Endothelial cell (in vitro differentiated cells): ENCODE data around the gene TBL1XR1. TPM values are rescaled to one million over a fixed set of nuclear protein-coding genes. Genes with fewer than 3 reads are reported as not detected.

Experiments
- DNase-seq: peaks from one replicate; pipeline ENCODE4 v3.0.0; 2021; ENCODE audit warnings: low spot score
- H3K27ac Mint-ChIP-seq: one replicate; pipeline ENCODE4 v1.8.0; 2021; ENCODE audit warnings: mixed read lengths, inconsistent platforms; ENCODE audit not compliant: unreplicated experiment
- H3K27me3 Mint-ChIP-seq: one replicate; pipeline ENCODE4 v1.8.0; 2021; ENCODE audit warnings: mild to moderate bottlenecking, moderate library complexity, mixed read lengths, inconsistent platforms; ENCODE audit not compliant: unreplicated experiment
- H3K36me3 Mint-ChIP-seq: one replicate; pipeline ENCODE4 v1.8.0; 2021; ENCODE audit warnings: mild to moderate bottlenecking, low read depth, mixed read lengths, inconsistent platforms; ENCODE audit not compliant: unreplicated experiment
- H3K4me1 Mint-ChIP-seq: one replicate; pipeline ENCODE4 v1.8.0; 2021; ENCODE audit warnings: mild to moderate bottlenecking, mixed read lengths, inconsistent platforms; ENCODE audit not compliant: unreplicated experiment
- H3K4me3 Mint-ChIP-seq: one replicate; pipeline ENCODE4 v1.8.0; 2021; ENCODE audit warnings: mild to moderate bottlenecking, mixed read lengths, inconsistent platforms; ENCODE audit not compliant: unreplicated experiment
- H3K9me3 Mint-ChIP-seq: one replicate; pipeline ENCODE4 v1.8.0; 2021; ENCODE audit warnings: mixed read lengths, inconsistent platforms; ENCODE audit not compliant: unreplicated experiment
- CTCF ChIP-seq: fragments of 200-600 bp; sonication (generic); IDR thresholded peaks from one replicate; pipeline ENCODE4 v1.5.0; 2021; ENCODE audit warnings: antibody characterized with exemption; ENCODE audit not compliant: unreplicated experiment
- long read RNA-seq: library from polyadenylated mRNA; unstranded; transcript quantifications from one replicate; pipeline ENCODE4 v2.0.0, GENCODE V29; 2020; ENCODE audit not compliant: unreplicated experiment
- total RNA-seq: library from RNA; stranded (reverse); fragmentation: NEBNext Ultra II Directional; extraction: Animal tissue kit (Norgen Biotek cat#: 25700); gene quantifications from one replicate; pipeline ENCODE4 v1.2.1, GENCODE V29; 2021; ENCODE audit not compliant: unreplicated experiment

The TBL1XR1 gene
- total RNA-seq: 156 TPM
- long read RNA-seq, full-length matches to known transcripts: 2 of 9 reads
- long read RNA-seq, partial matches to known transcripts: 1 of 9 reads
- long read RNA-seq, other reads (novel, unspliced or antisense): 6 of 9 reads

DNA sequence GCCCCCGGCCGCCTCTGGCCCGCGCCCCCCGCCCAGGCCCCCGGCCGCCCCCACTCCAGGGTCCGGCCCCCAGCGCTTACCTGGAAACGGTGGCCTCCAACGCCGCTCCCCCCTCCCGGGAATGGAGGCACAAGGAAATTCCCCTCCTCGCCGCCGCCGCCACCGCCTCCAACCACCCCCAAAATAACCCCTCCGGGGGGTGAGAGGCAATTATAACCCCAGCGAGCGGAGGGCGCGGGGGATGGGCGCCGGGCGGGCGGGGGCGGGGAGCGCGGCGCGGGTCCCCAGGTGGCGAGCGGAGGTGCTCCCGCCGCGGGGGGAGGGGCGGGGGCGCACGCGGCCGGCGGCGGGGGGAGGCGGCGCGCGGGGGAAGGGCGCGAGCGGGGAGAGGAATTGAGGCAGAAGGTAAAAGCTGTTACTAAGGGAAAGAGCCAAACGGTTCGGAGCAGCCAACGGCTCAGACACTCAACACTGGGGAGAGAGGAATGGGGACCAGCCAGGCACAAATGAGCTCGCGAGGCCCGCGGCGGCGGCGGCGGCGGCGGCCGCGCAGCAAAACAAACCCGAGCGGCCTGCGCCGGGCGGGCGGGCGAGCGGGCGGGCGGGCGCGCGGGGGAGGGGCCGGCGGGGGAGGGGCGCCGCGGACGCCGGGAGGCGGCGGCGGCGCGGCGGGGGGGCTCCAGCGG lies at the start of gene TBL1XR1:
TSS of gene TBL1XR1 (minus strand) at position 442 of the 686 bp plus-strand sequence. CDS start 132,505 bp downstream, outside the sequence.
- H3K4me3 Mint-ChIP-seq: peak within 1 kb of the TSS; percentile 99
- no peaks in the 10 kb centered on the region for H3K9me3 Mint-ChIP-seq
- peak; percentile 86 for DNase-seq
- peaks cover 38% of the 10 kb centered on the region for H3K4me1 Mint-ChIP-seq
- TF ChIP-seq CTCF: no peak
- peak within 1 kb of the TSS; percentile 100 for H3K27ac Mint-ChIP-seq
- H3K27me3 Mint-ChIP-seq: peaks cover 19% of the 10 kb centered on the region
- H3K36me3 Mint-ChIP-seq: peaks cover 6% of the 10 kb centered on the region

DNA sequence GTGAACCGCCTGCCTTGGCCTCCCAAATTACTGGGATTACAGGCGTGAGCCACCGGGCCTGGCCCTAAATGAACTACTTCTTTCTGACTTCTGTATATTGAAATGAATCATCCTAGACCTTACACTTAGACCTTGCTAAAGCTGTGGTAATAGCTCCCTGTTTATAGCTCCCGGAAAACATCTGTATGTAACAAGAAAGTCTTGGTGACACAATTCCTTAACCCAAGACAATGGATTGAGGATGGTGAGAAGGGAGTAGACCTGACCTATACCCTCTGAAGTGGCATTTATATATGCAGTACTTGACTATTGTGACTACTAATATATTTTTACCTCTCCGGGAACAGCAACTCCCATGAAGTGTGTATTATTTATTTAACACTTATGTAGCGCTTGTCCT lies 48.0 kb upstream of the TBL1XR1 start:
- H3K4me3 Mint-ChIP-seq: no peak overlapping the region
- peaks cover 6% of the 10 kb centered on the region for H3K27me3 Mint-ChIP-seq
- no peaks in the 10 kb centered on the region for H3K36me3 Mint-ChIP-seq
- no peaks in the 10 kb centered on the region for H3K4me1 Mint-ChIP-seq
- no peaks in the 10 kb centered on the region for H3K9me3 Mint-ChIP-seq
- H3K27ac Mint-ChIP-seq: no peak overlapping the region
- DNase-seq: no peak
- TF ChIP-seq CTCF: no peak

DNA sequence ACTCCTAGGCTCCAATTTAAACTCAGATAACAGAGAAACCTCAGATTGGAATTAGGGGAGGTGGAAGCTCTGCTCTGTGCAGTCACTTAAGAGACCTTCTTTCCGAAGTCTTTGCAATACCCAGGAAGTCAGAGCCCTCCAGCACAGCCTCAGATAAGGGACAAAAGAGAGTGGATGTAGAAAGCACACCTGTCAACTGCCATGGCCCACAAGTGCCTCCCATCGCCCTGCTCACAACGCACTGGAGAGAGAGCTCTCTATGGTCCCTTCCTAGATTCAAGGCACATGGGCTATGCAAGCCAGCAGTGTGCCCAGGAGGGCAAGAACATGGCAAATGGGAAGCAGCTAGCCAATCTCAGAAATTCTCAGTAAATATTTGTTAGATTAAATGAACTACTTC lies 47.3 kb upstream of the TBL1XR1 start:
- Mint-ChIP-seq H3K27me3 (peaks cover 6% of the 10 kb centered on the region), H3K4me3 (no peak overlapping the region), H3K9me3 (no peaks in the 10 kb centered on the region), H3K4me1 (no peaks in the 10 kb centered on the region), H3K27ac (no peak overlapping the region), H3K36me3 (no peaks in the 10 kb centered on the region)
- no peak for TF ChIP-seq CTCF
- no peak for DNase-seq

DNA sequence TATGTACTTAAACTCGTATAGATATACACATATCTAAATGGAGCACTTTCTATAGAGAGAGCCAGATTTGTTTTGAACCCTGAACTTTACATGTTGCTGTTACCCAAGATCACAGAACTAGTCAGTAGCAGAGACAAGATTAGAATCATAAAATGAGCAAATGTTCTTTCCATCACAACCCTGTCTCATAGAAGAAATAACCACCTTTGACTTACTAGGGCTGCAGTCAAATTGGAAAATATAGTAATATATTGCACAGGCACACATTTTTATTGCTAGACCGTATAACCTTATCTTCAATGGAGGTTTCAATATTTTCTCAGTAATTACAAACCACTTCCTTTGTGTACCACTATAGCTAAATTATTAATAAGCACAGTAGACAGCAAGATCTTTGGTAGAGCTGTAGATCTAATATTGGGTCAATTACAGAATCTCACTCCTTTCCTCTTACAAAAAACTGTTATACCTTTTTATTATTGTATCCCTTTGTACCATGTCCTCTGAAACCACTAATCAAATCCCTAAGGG lies 41.5 kb upstream of the TBL1XR1 start:
- Mint-ChIP-seq H3K27me3 (no peaks in the 10 kb centered on the region), H3K4me1 (no peaks in the 10 kb centered on the region), H3K36me3 (no peaks in the 10 kb centered on the region), H3K9me3 (no peaks in the 10 kb centered on the region), H3K4me3 (no peak overlapping the region), H3K27ac (no peak overlapping the region)
- DNase-seq: no peak
- no peak for TF ChIP-seq CTCF

- H3K4me3 Mint-ChIP-seq: no peak overlapping the region
- no peaks in the 10 kb centered on the region for H3K9me3 Mint-ChIP-seq
These were observed 39.9 kb upstream of the TBL1XR1 start for GRCh38 chr3:177237206-177237605.

More at GRCh38 chr3:177237206-177237605, 39.9 kb upstream of the TBL1XR1 start:
- no peaks in the 10 kb centered on the region for H3K4me1 Mint-ChIP-seq
- no peaks in the 10 kb centered on the region for H3K27me3 Mint-ChIP-seq
- no peak overlapping the region for H3K27ac Mint-ChIP-seq
- no peak for DNase-seq
- H3K36me3 Mint-ChIP-seq: no peaks in the 10 kb centered on the region
- no peak for TF ChIP-seq CTCF
